Fibroblast of lung (primary cell): ENCODE results near the gene TMEM63C.

Source experiments
- EZH2 ChIP-seq: IDR thresholded peaks from 2 replicates; pipeline ENCODE4 v1.5.1; 2012; ENCODE audit warnings: low read length, control low read depth, mild to moderate bottlenecking; ENCODE audit errors: missing control alignments
- TF ChIP-seq, protein P1 (sequence below), 2 donors: IDR thresholded peaks in 1 of 2; conservative IDR thresholded peaks in 1 of 2; 1 replicate in 1 of 2; 2 replicates in 1 of 2; pipeline ENCODE4 v1.5.1; 2011 to 2012; ENCODE audit warnings: low read length in 2 of 2, control low read depth in 1 of 2, inconsistent platforms in 1 of 2, low read depth in 1 of 2, mild to moderate bottlenecking in 1 of 2

DNA sequence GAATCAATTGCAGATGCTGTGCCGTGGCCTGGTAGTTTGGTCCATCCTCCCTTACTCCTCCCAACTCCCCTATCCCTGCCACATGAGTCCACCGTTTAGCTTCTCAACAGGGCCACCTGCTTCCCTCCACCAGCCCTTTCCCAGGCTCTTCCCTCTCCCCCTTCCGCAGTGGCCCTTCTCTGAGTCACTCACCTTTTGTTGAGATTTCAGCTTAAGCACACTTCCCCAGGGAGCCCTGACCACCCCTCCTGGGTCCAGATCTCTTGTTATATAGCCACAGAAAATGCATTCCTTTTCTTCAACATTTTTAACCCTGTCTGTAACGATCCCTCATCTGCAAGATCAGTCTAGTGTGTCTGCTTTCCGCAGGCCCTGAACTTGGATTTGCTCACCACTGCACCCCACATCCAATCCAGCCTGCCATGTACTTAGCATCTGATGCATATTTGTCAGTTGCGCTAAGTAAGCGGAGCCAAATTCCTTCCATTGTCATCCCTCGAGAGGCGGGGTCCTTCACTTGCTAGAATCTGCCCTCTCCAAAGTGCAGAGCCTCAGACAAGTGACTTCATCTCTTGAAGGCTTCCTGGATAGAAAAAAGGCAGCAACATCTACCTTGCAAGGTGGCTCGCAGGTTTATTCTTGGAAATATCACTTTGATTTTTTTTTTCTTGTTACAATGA is 41.1 kb downstream of the TMEM63C start:
- TF ChIP-seq, protein P1, sequence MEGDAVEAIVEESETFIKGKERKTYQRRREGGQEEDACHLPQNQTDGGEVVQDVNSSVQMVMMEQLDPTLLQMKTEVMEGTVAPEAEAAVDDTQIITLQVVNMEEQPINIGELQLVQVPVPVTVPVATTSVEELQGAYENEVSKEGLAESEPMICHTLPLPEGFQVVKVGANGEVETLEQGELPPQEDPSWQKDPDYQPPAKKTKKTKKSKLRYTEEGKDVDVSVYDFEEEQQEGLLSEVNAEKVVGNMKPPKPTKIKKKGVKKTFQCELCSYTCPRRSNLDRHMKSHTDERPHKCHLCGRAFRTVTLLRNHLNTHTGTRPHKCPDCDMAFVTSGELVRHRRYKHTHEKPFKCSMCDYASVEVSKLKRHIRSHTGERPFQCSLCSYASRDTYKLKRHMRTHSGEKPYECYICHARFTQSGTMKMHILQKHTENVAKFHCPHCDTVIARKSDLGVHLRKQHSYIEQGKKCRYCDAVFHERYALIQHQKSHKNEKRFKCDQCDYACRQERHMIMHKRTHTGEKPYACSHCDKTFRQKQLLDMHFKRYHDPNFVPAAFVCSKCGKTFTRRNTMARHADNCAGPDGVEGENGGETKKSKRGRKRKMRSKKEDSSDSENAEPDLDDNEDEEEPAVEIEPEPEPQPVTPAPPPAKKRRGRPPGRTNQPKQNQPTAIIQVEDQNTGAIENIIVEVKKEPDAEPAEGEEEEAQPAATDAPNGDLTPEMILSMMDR (conservative IDR thresholded peaks at IDR 0.05 in 1 of 2, IDR thresholded peaks at IDR 0.05 in 1 of 2; ENCODE audit: low read depth in 1 of 2, low read length in 2 of 2): no peak
- no peak for TF ChIP-seq EZH2
